GM13976 (cell line): Measurements from ENCODE around the gene PPFIA2.

Source experiments
- DNase-seq: peaks from one replicate; pipeline ENCODE4 v3.0.0; 2012; ENCODE audit warnings: low spot score
- in situ Hi-C: fragments of 300-500 bp; cut with MboI; formaldehyde crosslinking; loops from one replicate; pipeline ENCODE4 v1.12.0; 2022; ENCODE audit warnings: low sequenced_read_pairs, mixed read lengths, inconsistent platforms; ENCODE audit not compliant: unreplicated experiment
- TF ChIP-seq, protein P1 (sequence below): IDR thresholded peaks from 2 replicates; pipeline ENCODE4 v1.5.1; 2012; ENCODE audit warnings: borderline replicate concordance, mild to moderate bottlenecking; ENCODE audit not compliant: insufficient read depth; ENCODE audit errors: extremely low read depth, missing control alignments, control extremely low read depth

PPFIA2 gene

DNA sequence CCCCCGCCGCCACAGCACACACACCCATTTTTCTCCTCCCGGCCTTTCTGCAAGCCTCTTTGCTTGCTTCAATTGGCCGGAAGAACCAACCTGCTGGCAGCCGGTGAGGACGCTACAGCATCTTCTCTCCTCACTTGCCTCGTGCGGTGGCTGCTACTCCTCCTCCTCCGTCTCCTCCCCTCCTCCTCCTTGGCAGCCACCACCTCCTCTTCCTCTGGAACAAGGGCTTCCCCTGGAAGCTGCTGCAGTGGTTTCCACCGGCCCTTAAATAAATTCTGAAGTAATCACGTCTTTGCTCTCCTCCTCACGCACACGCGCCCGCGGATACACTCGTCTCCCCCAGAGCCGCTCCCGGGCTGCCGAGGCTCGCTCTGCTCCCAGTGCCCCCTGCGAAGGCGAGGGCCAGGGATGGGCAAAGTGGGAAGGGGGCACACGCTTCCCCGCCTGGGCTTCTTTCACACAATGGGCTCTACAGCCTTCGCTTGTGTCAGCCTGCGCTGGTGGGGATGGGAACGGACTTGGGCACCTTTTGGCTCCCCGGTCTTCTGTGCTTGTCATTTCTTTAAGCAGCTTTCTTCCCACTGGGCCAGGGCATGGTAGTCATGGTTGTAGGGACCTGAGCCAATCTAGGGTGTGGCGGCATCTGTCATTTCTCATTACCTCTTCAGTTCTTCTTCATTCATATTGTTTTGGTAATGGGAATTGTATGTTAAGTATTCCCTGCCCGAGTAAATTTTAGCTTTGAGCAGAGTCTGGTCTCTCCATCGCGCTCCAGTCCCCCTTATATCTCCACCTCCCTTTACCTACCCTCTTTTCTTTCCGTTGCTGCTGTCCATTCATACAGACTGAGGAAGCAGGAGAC, at the start of gene PPFIA2:
PPFIA2 (minus strand) TSS at position 161 of the 862 bp plus-strand sequence.
- peak; percentile 11 for DNase-seq
- TF ChIP-seq, protein P1, sequence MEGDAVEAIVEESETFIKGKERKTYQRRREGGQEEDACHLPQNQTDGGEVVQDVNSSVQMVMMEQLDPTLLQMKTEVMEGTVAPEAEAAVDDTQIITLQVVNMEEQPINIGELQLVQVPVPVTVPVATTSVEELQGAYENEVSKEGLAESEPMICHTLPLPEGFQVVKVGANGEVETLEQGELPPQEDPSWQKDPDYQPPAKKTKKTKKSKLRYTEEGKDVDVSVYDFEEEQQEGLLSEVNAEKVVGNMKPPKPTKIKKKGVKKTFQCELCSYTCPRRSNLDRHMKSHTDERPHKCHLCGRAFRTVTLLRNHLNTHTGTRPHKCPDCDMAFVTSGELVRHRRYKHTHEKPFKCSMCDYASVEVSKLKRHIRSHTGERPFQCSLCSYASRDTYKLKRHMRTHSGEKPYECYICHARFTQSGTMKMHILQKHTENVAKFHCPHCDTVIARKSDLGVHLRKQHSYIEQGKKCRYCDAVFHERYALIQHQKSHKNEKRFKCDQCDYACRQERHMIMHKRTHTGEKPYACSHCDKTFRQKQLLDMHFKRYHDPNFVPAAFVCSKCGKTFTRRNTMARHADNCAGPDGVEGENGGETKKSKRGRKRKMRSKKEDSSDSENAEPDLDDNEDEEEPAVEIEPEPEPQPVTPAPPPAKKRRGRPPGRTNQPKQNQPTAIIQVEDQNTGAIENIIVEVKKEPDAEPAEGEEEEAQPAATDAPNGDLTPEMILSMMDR: no peak
- in situ Hi-C loops: no loop called here

GRCh38 chr12:81800298-81801148, 41.4 kb upstream of the PPFIA2 start:
- TF ChIP-seq, protein P1: no peak
- in situ Hi-C loops: no loop called here
- no peak for DNase-seq

DNA sequence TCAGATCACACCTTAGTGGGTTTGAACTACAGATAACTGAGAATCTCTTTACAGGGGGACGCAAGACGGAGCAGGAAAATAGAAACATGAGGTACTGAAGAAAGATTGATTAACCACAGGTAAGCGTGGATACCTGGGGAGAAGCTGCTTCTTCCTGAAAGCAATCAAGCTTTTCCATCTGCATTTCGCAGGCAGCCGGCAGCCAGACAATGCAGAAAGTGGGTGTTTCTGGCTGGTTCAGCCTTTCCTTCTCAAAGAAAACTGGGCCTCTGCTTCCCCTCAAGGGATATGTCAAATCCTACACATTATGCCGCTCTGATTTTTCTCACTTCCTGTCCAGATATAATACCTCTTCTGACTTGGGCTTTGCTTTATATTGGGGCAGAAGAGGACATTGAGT, 39.1 kb upstream of the PPFIA2 start:
- TF ChIP-seq, protein P1: no peak
- no peak for DNase-seq
- in situ Hi-C loops: no loop called here

GRCh38 chr12:81797100-81797499, 38.0 kb upstream of the PPFIA2 start:
- in situ Hi-C loops: no loop called here
- no peak for DNase-seq
- TF ChIP-seq, protein P1: no peak

DNA sequence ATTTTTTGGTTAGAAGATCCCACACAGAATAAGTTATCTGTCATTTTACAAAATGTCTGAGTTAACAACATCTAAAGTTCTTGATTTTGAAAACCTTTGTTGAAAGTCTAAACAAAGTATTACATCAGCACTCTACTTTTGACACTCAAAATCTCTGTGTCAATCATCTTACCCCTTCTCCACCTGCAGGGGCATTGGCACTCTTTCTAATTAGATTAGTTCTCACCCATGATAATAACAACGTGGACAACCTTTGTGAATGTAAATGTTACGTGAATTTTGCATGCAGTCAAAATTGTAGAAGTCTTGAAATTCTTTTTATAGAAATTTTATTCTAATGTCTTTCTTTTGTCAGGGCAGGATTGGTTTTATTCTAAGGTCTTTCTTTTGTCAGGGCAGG, 33.5 kb upstream of the PPFIA2 start:
- TF ChIP-seq, protein P1: no peak
- in situ Hi-C loops: no loop called here
- no peak for DNase-seq

DNA sequence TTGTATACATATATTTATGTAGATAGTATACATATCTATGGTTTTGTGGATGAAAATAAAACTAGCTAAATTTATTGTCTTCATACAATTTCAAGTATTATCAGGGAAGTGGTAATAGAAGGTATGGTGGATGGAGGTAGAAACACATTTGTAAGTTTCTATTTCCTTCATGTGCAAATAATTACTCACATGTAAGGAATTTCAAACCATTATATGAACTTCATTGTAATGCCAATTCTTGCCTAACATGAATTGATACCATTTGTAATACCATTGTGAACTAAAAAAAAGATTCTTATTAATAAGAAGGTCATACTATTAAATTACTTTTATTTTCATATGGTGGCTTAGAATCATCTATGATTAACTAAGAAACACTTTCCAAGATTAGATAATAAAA, 20.1 kb upstream of the PPFIA2 start:
- in situ Hi-C loops: no loop called here
- TF ChIP-seq, protein P1: no peak
- no peak for DNase-seq
